Gastrocnemius medialis (tissue), 4 donors: ENCODE results near the gene KLC3. TPM values are rescaled to one million over a fixed set of nuclear protein-coding genes. Genes with fewer than 3 reads are reported as not detected.

Experiments used
- ATAC-seq, 2 donors: fragments of 150-250 bp; one replicate each; pipeline ENCODE4 v1.9.1; 2016
- DNase-seq, 2 donors: peaks; one replicate each; pipeline ENCODE4 v3.0.0-alpha.2; 2019
- H3K27ac ChIP-seq, 4 donors: fragments of 200-600 bp; sonication (generic); 1 replicate in 1 of 4; 2 replicates in 3 of 4; pipeline ENCODE4 v1.5.1; 2016 to 2018; ENCODE audit warnings: mild to moderate bottlenecking in 2 of 4, moderate library complexity in 1 of 4
- H3K27me3 ChIP-seq, 3 donors: fragments of 200-600 bp; sonication (generic) in 2 of 3; 1 replicate in 1 of 3; 2 replicates in 2 of 3; pipeline versions ENCODE4 v1.5.1 to v1.6.0; 2016 to 2019; ENCODE audit warnings: mild to moderate bottlenecking in 1 of 3, moderate library complexity in 1 of 3
- H3K36me3 ChIP-seq, 2 donors: fragments of 200-600 bp; sonication (generic) in 1 of 2; one replicate each; pipeline ENCODE4 v1.5.1; 2017 to 2018
- H3K4me1 ChIP-seq, 2 donors: fragments of 200-600 bp; sonication (generic) in 1 of 2; one replicate each; pipeline ENCODE4 v1.5.1; 2016 to 2017; ENCODE audit warnings: mild to moderate bottlenecking in 2 of 2
- H3K4me3 ChIP-seq, 4 donors: fragments of 200-600 bp; sonication (generic) in 3 of 4; 1 replicate in 1 of 4; 2 replicates in 3 of 4; pipeline ENCODE4 v1.5.1; 2016 to 2019; ENCODE audit warnings: mild to moderate bottlenecking in 2 of 4
- H3K9me3 ChIP-seq, 3 donors: fragments of 200-600 bp; sonication (generic) in 2 of 3; 1 replicate in 1 of 3; 2 replicates in 2 of 3; pipeline ENCODE4 v1.5.1; 2016 to 2019
- POLR2A ChIP-seq, 2 donors: fragments of 450-650 bp; IDR thresholded peaks; one replicate each; pipeline ENCODE4 v1.6.1; 2017; ENCODE audit warnings: antibody characterized with exemption in 2 of 2, mild to moderate bottlenecking in 2 of 2, moderate library complexity in 2 of 2
- in situ Hi-C, 4 donors: fragments of 200-750 bp; cut with MboI; loops; one replicate each; pipeline versions ENCODE4 v1.15.0 to v1.8.0; 2017; ENCODE audit warnings: low sequenced_read_pairs in 4 of 4
- intact Hi-C: fragments of 100-400 bp; cut with DNase I; formaldehyde crosslinking; loops from one replicate; pipeline ENCODE4 v1.15.1; 2023; ENCODE audit warnings: low total_unique reads
- total RNA-seq, 4 donors: library from RNA; depleted of rRNA; stranded (reverse); fragments of >200 nt; gene quantifications; one replicate each; pipeline versions ENCODE4 v1.1.0 to v1.2.3, GENCODE V29; 2016
- TF ChIP-seq, protein P1 (sequence below), 5 experiments: fragments of 450-650 bp in 3 of 5; fragments of 200-600 bp in 2 of 5; sonication (generic) in 2 of 5; IDR thresholded peaks in 4 of 5; conservative IDR thresholded peaks in 1 of 5; 1 replicate in 4 of 5; 2 replicates in 1 of 5; pipeline ENCODE4 v1.5.1; 2016 to 2019; ENCODE audit warnings: antibody characterized with exemption in 5 of 5, mild to moderate bottlenecking in 3 of 5, moderate library complexity in 3 of 5

Gene KLC3
- total RNA-seq, 4 donors from 2014 or later, result 2.7 TPM; not detected in 3

DNA sequence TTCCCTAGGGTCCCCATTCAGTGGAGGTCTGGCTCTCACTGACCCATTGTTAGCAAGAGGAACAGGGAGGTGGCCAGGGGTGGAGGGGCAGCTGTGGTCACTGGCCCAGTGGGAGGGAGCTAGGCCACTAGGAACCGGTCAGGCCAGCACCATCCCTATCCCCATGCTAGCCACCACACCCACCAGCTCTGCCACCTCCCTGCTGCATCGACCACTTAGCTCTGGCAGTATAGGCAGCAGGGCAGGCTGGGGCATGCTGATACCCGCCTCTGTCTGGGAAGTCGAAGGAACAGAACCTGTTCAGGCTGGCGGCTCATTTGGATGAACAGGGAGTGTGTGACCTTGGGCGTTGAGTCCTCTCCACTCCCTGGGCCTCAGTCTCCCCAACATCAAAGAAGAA lies 59.6 kb downstream of the KLC3 start:
- no peak for DNase-seq
- no peak for ATAC-seq
- H3K27ac ChIP-seq, result no peak overlapping the region
- in situ Hi-C loops (no loop called here), intact Hi-C loops (no loop called here)
- no peaks in the 10 kb centered on the region for H3K9me3 ChIP-seq
- H3K4me3 ChIP-seq, result no peak overlapping the region
- TF ChIP-seq POLR2A (IDR thresholded peaks at IDR 0.05), result no peak
- TF ChIP-seq, protein P1, sequence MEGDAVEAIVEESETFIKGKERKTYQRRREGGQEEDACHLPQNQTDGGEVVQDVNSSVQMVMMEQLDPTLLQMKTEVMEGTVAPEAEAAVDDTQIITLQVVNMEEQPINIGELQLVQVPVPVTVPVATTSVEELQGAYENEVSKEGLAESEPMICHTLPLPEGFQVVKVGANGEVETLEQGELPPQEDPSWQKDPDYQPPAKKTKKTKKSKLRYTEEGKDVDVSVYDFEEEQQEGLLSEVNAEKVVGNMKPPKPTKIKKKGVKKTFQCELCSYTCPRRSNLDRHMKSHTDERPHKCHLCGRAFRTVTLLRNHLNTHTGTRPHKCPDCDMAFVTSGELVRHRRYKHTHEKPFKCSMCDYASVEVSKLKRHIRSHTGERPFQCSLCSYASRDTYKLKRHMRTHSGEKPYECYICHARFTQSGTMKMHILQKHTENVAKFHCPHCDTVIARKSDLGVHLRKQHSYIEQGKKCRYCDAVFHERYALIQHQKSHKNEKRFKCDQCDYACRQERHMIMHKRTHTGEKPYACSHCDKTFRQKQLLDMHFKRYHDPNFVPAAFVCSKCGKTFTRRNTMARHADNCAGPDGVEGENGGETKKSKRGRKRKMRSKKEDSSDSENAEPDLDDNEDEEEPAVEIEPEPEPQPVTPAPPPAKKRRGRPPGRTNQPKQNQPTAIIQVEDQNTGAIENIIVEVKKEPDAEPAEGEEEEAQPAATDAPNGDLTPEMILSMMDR (IDR thresholded peaks at IDR 0.05 in 4 of 5, conservative IDR thresholded peaks at IDR 0.05 in 1 of 5), result no peak
- peaks cover 5 to 10% (median 9%) of the 10 kb centered on the region in 3 donors for H3K27me3 ChIP-seq
- no peaks in the 10 kb centered on the region for H3K36me3 ChIP-seq
- H3K4me1 ChIP-seq, result peaks cover 10 to 18% of the 10 kb centered on the region in 2 donors

Other genes starting within 250 kb of the KLC3 start
- gene PPP1R37, start 247.6 kb upstream of the KLC3 start, total RNA-seq, result 10 to 100 TPM; 30.5 to 51.1 (median 39.7) TPM
- gene NKPD1, start 179.8 kb upstream of the KLC3 start, total RNA-seq, result under 1 TPM in 1 of 4 donors, not detected in 3; 0.16 TPM
- 10 to 100 TPM; 18.4 to 29.2 (median 24.8) TPM for gene TRAPPC6A, start 162.5 kb upstream of the KLC3 start, total RNA-seq
- 10 to 100 TPM in 1 of 4 donors, 1 to 10 TPM in 3; 1.9 to 14.9 (median 5.8) TPM for gene BLOC1S3, start 162.0 kb upstream of the KLC3 start, total RNA-seq
- gene EXOC3L2, start 95.3 kb upstream of the KLC3 start, total RNA-seq, result under 1 TPM in 2 of 4 donors, not detected in 2; 0.46 to 0.55 TPM
- gene MARK4, start 89.5 kb upstream of the KLC3 start, total RNA-seq, result 10 to 100 TPM; 12.2 to 42.5 (median 22.1) TPM
- gene CKM, start 17.9 kb upstream of the KLC3 start, total RNA-seq, result over 10,000 TPM; 18,507 to 37,792 (median 27,366) TPM
- 1 to 10 TPM; 4.8 to 8.9 (median 7.2) TPM for gene ERCC2, start 29.8 kb downstream of the KLC3 start, total RNA-seq
- 1 to 10 TPM; 1.1 to 6.9 (median 1.5) TPM for gene PPP1R13L, start 64.3 kb downstream of the KLC3 start, total RNA-seq
- 1 to 10 TPM; 5.1 to 8.3 (median 5.8) TPM for gene POLR1G, start 65.9 kb downstream of the KLC3 start, total RNA-seq
- 100 to 1,000 TPM in 2 of 4 donors, 10 to 100 TPM in 2; 92.1 to 185 (median 103) TPM for gene ERCC1, start 83.2 kb downstream of the KLC3 start, total RNA-seq
- gene FOSB, start 127.2 kb downstream of the KLC3 start, total RNA-seq, result 1 to 10 TPM in 2 of 4 donors, under 1 TPM in 1, not detected in 1; 0.17 to 1.8 (median 1.6) TPM
- 100 to 1,000 TPM in 2 of 4 donors, 10 to 100 TPM in 2; 51.8 to 140 (median 101) TPM for gene RTN2, start 156.3 kb downstream of the KLC3 start, total RNA-seq
- under 1 TPM in 1 of 4 donors, not detected in 3; 0.76 TPM for gene PPM1N, start 157.7 kb downstream of the KLC3 start, total RNA-seq
- gene VASP, start 166.7 kb downstream of the KLC3 start, total RNA-seq, result 10 to 100 TPM; 10.2 to 18.2 (median 16.4) TPM
- gene OPA3, start 244.1 kb downstream of the KLC3 start, total RNA-seq, result 10 to 100 TPM; 14.8 to 32.5 (median 20.3) TPM